SK-N-SH (cell line): ENCODE results near the gene MXRA8. TPM values are rescaled to one million over a fixed set of nuclear protein-coding genes. Genes with fewer than 3 reads are reported as not detected.
A peak's percentile ranks its signal among the peaks of the same experiment; 100 is the strongest.

Source experiments
- CHD2 ChIP-seq: fragments of 150-350 bp; IDR thresholded peaks from 2 replicates; pipeline ENCODE4 v1.6.1; 2018; ENCODE audit warnings: low read length; ENCODE audit not compliant: partially characterized antibody
- ELF1 ChIP-seq: IDR thresholded peaks from 2 replicates; pipeline ENCODE4 v1.4.0; 2012
- EZH2phosphoT487 ChIP-seq: fragments of 200-600 bp; sonication (generic); IDR thresholded peaks from 2 replicates; pipeline ENCODE4 v1.6.1; 2017; ENCODE audit warnings: low read depth, mixed run types, mild to moderate bottlenecking, antibody characterized with exemption, moderate library complexity, borderline replicate concordance
- MAX ChIP-seq: IDR thresholded peaks from 2 replicates; pipeline ENCODE4 v1.4.0; 2012; ENCODE audit warnings: low read depth
- MEF2A ChIP-seq: IDR thresholded peaks from 2 replicates; pipeline ENCODE4 v1.4.0; 2012; ENCODE audit warnings: low read depth, borderline replicate concordance
- MXI1 ChIP-seq: IDR thresholded peaks from 2 replicates; pipeline ENCODE4 v1.6.1; 2012; ENCODE audit warnings: mild to moderate bottlenecking, low read depth, low read length, improper control_type of control experiment
- NRF1 ChIP-seq: IDR thresholded peaks from 2 replicates; pipeline ENCODE4 v1.6.1; 2012; ENCODE audit warnings: low read depth, mild to moderate bottlenecking, low read length
- POLR2AphosphoS5 ChIP-seq: IDR thresholded peaks from 2 replicates; pipeline ENCODE4 v1.6.1; 2012; ENCODE audit warnings: low read depth, low read length
- RCOR1 ChIP-seq: fragments of 150-350 bp; IDR thresholded peaks from 2 replicates; pipeline ENCODE4 v1.6.1; 2017; ENCODE audit warnings: antibody characterized with exemption, low read length
- RXRA ChIP-seq: IDR thresholded peaks from 2 replicates; pipeline ENCODE4 v1.4.0; 2012; ENCODE audit warnings: low read depth, mild to moderate bottlenecking, borderline replicate concordance
- TAF1 ChIP-seq: IDR thresholded peaks from 2 replicates; pipeline ENCODE4 v1.6.1; 2012; ENCODE audit warnings: low read depth, mild to moderate bottlenecking, low read length, moderate library complexity, borderline replicate concordance
- YY1 ChIP-seq: IDR thresholded peaks from 2 replicates; pipeline ENCODE4 v1.4.0; 2012; ENCODE audit warnings: low read depth, mild to moderate bottlenecking
- polyA plus RNA-seq, 3 experiments: library from polyadenylated mRNA; depleted of rRNA; stranded (reverse); fragments of >200 nt; gene quantifications; 2 replicates each; pipeline ENCODE4 v1.2.3, GENCODE V29; 2012
- TF ChIP-seq, protein P1 (sequence below): IDR thresholded peaks from 2 replicates; pipeline ENCODE4 v1.4.0; 2012; ENCODE audit warnings: low read depth, borderline replicate concordance
- TF ChIP-seq, protein P2 (sequence below): IDR thresholded peaks from 2 replicates; pipeline ENCODE4; 2012
- TF ChIP-seq, protein P3 (sequence below): IDR thresholded peaks from 2 replicates; pipeline ENCODE4 v1.6.1; 2012; ENCODE audit warnings: mild to moderate bottlenecking, low read depth, low read length, moderate library complexity
- TF ChIP-seq, protein P4 (sequence below): fragments of 200-600 bp; sonication (generic); IDR thresholded peaks from 2 replicates; pipeline ENCODE4 v1.6.1; 2017; ENCODE audit warnings: antibody characterized with exemption, mild to moderate bottlenecking, moderate library complexity

The MXRA8 gene
- polyA plus RNA-seq, 1 of the 3 experiments (the other 2 are of a cell fraction): 2.5 TPM

- TF ChIP-seq, protein P1, sequence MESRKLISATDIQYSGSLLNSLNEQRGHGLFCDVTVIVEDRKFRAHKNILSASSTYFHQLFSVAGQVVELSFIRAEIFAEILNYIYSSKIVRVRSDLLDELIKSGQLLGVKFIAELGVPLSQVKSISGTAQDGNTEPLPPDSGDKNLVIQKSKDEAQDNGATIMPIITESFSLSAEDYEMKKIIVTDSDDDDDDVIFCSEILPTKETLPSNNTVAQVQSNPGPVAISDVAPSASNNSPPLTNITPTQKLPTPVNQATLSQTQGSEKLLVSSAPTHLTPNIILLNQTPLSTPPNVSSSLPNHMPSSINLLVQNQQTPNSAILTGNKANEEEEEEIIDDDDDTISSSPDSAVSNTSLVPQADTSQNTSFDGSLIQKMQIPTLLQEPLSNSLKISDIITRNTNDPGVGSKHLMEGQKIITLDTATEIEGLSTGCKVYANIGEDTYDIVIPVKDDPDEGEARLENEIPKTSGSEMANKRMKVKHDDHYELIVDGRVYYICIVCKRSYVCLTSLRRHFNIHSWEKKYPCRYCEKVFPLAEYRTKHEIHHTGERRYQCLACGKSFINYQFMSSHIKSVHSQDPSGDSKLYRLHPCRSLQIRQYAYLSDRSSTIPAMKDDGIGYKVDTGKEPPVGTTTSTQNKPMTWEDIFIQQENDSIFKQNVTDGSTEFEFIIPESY: 0 out of 2 replicates have a peak, but pooled peaks have one; percentile 18
- TF ChIP-seq RCOR1 (no peak), RXRA (no peak), MXI1 (peak; percentile 91), NRF1 (peak; percentile 72), MEF2A (no peak), CHD2 (peak; percentile 42), ELF1 (no peak), YY1 (peak; percentile 28; the same call in 1 of the 2 replicates), EZH2phosphoT487 (no peak), POLR2AphosphoS5 (no peak; the same call in 1 of the 2 replicates), TAF1 (peak; percentile 15; the same call in 1 of the 2 replicates), MAX (peak; percentile 73)
- TF ChIP-seq, protein P2, sequence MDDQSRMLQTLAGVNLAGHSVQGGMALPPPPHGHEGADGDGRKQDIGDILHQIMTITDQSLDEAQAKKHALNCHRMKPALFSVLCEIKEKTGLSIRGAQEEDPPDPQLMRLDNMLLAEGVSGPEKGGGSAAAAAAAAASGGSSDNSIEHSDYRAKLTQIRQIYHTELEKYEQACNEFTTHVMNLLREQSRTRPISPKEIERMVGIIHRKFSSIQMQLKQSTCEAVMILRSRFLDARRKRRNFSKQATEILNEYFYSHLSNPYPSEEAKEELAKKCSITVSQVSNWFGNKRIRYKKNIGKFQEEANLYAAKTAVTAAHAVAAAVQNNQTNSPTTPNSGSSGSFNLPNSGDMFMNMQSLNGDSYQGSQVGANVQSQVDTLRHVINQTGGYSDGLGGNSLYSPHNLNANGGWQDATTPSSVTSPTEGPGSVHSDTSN: no peak
- TF ChIP-seq, protein P3, sequence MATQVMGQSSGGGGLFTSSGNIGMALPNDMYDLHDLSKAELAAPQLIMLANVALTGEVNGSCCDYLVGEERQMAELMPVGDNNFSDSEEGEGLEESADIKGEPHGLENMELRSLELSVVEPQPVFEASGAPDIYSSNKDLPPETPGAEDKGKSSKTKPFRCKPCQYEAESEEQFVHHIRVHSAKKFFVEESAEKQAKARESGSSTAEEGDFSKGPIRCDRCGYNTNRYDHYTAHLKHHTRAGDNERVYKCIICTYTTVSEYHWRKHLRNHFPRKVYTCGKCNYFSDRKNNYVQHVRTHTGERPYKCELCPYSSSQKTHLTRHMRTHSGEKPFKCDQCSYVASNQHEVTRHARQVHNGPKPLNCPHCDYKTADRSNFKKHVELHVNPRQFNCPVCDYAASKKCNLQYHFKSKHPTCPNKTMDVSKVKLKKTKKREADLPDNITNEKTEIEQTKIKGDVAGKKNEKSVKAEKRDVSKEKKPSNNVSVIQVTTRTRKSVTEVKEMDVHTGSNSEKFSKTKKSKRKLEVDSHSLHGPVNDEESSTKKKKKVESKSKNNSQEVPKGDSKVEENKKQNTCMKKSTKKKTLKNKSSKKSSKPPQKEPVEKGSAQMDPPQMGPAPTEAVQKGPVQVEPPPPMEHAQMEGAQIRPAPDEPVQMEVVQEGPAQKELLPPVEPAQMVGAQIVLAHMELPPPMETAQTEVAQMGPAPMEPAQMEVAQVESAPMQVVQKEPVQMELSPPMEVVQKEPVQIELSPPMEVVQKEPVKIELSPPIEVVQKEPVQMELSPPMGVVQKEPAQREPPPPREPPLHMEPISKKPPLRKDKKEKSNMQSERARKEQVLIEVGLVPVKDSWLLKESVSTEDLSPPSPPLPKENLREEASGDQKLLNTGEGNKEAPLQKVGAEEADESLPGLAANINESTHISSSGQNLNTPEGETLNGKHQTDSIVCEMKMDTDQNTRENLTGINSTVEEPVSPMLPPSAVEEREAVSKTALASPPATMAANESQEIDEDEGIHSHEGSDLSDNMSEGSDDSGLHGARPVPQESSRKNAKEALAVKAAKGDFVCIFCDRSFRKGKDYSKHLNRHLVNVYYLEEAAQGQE: no peak
- TF ChIP-seq, protein P4, sequence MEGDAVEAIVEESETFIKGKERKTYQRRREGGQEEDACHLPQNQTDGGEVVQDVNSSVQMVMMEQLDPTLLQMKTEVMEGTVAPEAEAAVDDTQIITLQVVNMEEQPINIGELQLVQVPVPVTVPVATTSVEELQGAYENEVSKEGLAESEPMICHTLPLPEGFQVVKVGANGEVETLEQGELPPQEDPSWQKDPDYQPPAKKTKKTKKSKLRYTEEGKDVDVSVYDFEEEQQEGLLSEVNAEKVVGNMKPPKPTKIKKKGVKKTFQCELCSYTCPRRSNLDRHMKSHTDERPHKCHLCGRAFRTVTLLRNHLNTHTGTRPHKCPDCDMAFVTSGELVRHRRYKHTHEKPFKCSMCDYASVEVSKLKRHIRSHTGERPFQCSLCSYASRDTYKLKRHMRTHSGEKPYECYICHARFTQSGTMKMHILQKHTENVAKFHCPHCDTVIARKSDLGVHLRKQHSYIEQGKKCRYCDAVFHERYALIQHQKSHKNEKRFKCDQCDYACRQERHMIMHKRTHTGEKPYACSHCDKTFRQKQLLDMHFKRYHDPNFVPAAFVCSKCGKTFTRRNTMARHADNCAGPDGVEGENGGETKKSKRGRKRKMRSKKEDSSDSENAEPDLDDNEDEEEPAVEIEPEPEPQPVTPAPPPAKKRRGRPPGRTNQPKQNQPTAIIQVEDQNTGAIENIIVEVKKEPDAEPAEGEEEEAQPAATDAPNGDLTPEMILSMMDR: 0 out of 2 replicates have a peak, but pooled peaks have one; percentile 6
Observed at GRCh38 chr1:1307923-1308755, 50.2 kb downstream of the MXRA8 start, which contains the start of the genes ACAP3 and PUSL1 (continued).
